ENCODE measurements around the gene ITGA5. TPM values are rescaled to one million over a fixed set of nuclear protein-coding genes. Genes with fewer than 3 reads are reported as not detected.

Gene ITGA5
- total and polyA plus RNA-seq, 9 of the 15 experiments (the other 6 are each of a cell fraction or from before 2014, with no cell fraction given), result 9.1 to 82.1 (median 47.4) TPM

DNA sequence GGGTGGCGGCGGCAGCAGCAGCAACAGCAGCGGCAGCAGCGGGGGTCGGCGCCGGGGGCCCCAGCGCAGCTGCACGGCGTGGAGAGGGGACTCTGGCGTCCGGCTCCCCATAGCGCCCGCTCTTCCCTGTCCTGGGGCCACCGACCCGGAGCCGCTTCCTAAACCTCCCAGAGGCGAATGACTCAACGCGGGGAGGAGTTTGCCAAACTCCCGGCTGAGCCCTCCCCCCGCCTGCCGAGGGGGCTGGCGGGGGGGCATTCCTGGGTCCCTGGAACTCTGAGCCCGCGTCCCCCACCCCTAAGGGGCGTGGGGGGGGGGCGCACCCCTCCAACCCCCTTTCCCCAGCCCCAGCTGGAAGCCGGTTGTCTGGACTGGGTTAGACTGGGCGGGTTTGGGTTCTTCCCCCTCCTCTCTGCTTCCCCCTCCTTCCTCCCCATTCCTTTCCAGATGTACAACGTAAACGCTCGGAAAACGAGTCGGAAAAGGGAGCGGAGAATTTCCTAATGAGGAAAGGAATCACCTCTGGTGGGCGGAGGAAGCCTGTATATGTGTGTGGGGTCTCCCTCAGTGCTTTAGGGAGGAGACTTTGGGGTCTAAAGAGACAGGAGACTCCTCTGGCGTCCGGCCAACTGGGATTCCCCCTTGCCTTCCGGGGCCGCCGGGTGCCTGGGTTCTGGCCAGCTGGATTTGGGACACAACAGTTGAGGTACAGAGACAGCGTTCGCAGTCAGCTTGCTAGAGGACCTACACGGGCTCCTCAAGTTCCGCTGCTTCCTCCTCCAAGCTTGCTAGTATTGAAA is at the start of gene ITGA5 (continued):
- TF ChIP-seq MGA (IDR thresholded peaks at IDR 0.05), result no peak
- TF ChIP-seq FOXK1 (CRISPR knock-in tag; IDR thresholded peaks at IDR 0.05; ENCODE audit: borderline replicate concordance), result no peak
- no peak for TF ChIP-seq ZNF217 (CRISPR knock-in tag; IDR thresholded peaks at IDR 0.05)
- no peak for TF ChIP-seq MEIS2 (IDR thresholded peaks at IDR 0.05; ENCODE audit: partially characterized antibody)
- TF ChIP-seq CHCHD3 (CRISPR knock-in tag; IDR thresholded peaks at IDR 0.05), result no peak
- no peak for TF ChIP-seq ZNF174 (CRISPR knock-in tag; IDR thresholded peaks at IDR 0.05)
- no peak for TF ChIP-seq ZNF668 (CRISPR knock-in tag; IDR thresholded peaks at IDR 0.05)
- TF ChIP-seq, protein P1, sequence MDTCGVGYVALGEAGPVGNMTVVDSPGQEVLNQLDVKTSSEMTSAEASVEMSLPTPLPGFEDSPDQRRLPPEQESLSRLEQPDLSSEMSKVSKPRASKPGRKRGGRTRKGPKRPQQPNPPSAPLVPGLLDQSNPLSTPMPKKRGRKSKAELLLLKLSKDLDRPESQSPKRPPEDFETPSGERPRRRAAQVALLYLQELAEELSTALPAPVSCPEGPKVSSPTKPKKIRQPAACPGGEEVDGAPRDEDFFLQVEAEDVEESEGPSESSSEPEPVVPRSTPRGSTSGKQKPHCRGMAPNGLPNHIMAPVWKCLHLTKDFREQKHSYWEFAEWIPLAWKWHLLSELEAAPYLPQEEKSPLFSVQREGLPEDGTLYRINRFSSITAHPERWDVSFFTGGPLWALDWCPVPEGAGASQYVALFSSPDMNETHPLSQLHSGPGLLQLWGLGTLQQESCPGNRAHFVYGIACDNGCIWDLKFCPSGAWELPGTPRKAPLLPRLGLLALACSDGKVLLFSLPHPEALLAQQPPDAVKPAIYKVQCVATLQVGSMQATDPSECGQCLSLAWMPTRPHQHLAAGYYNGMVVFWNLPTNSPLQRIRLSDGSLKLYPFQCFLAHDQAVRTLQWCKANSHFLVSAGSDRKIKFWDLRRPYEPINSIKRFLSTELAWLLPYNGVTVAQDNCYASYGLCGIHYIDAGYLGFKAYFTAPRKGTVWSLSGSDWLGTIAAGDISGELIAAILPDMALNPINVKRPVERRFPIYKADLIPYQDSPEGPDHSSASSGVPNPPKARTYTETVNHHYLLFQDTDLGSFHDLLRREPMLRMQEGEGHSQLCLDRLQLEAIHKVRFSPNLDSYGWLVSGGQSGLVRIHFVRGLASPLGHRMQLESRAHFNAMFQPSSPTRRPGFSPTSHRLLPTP (IDR thresholded peaks at IDR 0.05; ENCODE audit: borderline replicate concordance, extremely low read depth, insufficient read length), result no peak
- TF ChIP-seq MTF1 (CRISPR knock-in tag; IDR thresholded peaks at IDR 0.05; ENCODE audit: borderline replicate concordance), result no peak
- TF ChIP-seq KLF6 (CRISPR knock-in tag; IDR thresholded peaks at IDR 0.05; ENCODE audit: borderline replicate concordance), result no peak
- no peak for TF ChIP-seq BRF1 (IDR thresholded peaks at IDR 0.05; ENCODE audit: borderline replicate concordance, extremely low read depth, insufficient read length)
- no peak for TF ChIP-seq TARDBP (IDR thresholded peaks at IDR 0.05)
- TF ChIP-seq ZNF239 (CRISPR knock-in tag; IDR thresholded peaks at IDR 0.05), result no peak
- TF ChIP-seq ZNF444 (CRISPR knock-in tag; IDR thresholded peaks at IDR 0.05), result no peak
